Measurements from ENCODE around the gene SEC23IP. TPM values are rescaled to one million over a fixed set of nuclear protein-coding genes. Genes with fewer than 3 reads are reported as not detected.

Gene SEC23IP
- total RNA-seq, 1 donor from 2014 or later, result 58.3 TPM

Other genes starting within 250 kb of the SEC23IP start
- 70.9 and 77.7 TPM in 2 replicates for gene BAG3, start 241.3 kb upstream of the SEC23IP start, total RNA-seq
- 21.3 and 21.6 TPM in 2 replicates for gene INPP5F, start 166.7 kb upstream of the SEC23IP start, total RNA-seq
- 48.5 and 55.8 TPM in 2 replicates for gene MCMBP, start 19.9 kb upstream of the SEC23IP start, total RNA-seq